ENCODE measurements around the gene CDC7.

The CDC7 gene

DNA sequence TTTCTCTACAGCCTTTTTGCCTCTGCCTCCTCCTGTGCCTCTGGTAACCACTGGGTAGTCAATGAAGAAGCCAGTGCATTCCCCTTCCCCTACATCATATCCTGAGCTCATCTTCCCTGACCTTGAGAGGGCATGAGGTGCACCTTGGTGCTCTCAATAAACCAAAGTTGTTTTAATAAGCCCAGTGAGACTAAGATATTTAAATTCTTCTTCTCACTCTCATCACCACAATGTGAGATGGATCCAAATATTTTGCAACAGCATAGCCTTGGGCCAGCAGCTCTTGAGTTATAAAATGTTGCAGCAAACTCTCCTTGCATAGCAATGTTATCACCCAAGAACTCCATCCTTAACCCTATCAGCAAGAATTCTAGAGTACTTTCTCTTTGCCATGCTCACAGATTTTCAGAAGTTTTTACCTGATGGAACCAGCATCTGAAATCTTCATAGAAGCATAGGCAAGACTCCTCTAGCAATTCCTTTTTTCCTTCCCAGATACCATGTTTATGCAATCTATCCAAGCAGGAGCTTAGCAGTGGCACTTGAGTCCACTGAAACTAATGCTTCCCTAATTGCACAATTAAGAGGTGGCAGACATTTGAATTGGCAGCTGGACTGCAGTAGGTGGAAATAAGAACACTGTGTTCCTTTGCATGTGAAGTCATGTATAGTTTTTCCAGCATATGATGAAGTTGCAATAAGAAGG is 36.8 kb downstream of the CDC7 start:
- no peak for TF ChIP-seq ZFX (IDR thresholded peaks at IDR 0.05)
- TF ChIP-seq, protein P1, sequence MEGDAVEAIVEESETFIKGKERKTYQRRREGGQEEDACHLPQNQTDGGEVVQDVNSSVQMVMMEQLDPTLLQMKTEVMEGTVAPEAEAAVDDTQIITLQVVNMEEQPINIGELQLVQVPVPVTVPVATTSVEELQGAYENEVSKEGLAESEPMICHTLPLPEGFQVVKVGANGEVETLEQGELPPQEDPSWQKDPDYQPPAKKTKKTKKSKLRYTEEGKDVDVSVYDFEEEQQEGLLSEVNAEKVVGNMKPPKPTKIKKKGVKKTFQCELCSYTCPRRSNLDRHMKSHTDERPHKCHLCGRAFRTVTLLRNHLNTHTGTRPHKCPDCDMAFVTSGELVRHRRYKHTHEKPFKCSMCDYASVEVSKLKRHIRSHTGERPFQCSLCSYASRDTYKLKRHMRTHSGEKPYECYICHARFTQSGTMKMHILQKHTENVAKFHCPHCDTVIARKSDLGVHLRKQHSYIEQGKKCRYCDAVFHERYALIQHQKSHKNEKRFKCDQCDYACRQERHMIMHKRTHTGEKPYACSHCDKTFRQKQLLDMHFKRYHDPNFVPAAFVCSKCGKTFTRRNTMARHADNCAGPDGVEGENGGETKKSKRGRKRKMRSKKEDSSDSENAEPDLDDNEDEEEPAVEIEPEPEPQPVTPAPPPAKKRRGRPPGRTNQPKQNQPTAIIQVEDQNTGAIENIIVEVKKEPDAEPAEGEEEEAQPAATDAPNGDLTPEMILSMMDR (conservative IDR thresholded peaks at IDR 0.05) = no peak
- H3K27ac ChIP-seq = no peak overlapping the region

DNA sequence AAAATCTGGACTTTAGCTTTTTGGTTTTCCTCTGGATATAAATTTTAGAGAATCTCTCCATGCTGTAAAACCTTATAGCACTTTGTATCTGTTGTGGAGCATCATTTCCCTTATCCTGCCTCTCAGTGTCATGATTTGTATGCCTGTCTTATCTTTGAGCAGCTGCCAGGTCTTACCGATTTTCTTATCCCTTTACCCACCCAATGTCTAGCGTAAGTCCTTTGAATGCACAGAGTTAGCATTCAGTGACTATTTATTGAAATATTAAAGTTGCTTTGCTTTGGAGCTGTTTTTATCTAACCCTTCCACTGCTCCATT is 37.3 kb downstream of the CDC7 start:
- TF ChIP-seq, protein P1 (conservative IDR thresholded peaks at IDR 0.05) = no peak
- H3K27ac ChIP-seq = no peak overlapping the region

DNA sequence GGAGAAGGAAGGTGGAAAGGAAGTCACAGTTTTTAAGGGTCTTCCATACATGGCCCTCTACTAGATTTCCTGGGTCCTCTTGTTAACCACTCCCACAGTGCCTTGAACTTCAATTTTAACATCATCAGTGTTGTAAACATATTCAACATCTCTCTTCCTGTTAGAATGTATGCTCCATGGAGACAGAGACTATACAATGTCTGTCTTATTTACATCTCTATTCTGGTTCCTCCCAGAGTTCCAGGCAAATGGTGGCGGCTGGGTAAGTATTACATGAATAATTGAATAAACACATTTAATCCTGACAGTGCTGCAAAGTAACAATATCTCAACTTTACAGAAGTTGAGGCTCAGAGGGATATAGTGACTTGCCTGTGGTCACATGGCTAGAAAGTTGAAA is 40.3 kb downstream of the CDC7 start:
- TF ChIP-seq ZFX (IDR thresholded peaks at IDR 0.05) = no peak
- TF ChIP-seq, protein P1 (conservative IDR thresholded peaks at IDR 0.05) = no peak
- H3K27ac ChIP-seq = no peak overlapping the region

DNA sequence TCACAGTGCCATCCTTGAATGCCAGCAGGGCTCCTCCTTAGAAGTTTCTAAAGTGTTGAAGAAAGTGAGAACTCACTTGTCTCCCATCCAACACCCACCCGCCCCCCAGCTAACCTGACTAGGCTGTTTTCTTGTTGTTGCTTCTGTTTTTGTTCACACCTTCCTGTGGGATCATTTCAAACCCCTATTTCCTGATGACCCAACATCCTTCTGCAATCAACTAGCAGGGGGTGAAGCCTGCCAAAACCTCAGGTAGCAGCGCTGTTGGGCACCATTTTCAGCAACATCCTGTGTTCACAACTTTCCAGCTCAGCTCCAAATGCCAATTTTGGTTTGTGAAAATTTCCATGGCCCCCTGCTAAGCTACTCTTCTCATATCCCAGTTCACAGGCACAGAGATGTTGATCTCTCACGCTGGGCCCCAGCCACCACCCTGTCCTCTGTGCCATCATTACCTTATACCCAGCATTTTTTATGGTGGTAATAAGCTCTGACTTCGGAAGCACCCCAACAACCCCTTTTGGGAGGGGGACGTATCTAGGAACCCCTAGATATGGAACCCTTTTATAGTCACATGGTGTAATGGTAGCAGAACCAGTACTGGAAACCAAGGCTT is 41.4 kb downstream of the CDC7 start:
- TF ChIP-seq, protein P1 (conservative IDR thresholded peaks at IDR 0.05) = no peak
- no peak for TF ChIP-seq ZFX (IDR thresholded peaks at IDR 0.05)
- H3K27ac ChIP-seq = no peak overlapping the region

DNA sequence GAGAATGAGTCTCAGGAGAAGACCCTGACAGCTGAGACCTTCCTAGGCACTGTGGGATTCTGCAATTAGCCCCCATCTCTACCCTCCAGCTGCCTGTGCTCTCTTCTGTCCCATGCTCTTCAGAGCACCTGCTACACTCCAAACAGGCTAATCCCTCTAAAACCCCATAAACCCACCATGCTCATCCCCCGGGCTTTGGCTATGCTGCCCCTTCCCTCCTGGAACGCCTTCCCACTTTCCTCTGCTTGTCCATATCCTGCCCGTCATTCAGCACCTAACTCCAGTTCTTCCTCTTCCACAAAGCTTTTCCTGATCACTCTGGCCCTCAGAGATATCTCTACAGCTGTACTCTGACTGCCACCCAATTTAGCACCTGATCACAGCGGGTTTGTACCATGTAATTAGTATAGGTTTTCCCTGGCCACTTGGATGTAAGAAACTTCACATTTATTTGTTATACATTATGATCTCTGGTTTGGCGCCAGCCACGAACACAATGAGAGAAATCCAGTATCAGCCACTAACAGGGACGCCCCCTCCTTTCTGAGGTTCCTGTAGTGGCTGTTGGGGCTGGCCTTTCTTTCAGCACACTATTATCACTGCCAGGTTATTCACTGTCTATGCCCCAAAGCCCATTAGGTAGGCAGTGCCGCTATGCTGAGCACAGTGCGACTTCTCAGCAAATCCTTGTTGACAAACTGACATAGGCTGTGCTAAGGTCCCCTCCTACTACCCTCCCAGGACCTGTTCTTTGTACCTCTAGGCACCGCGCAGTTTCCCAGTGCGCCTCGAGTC is 45.1 kb downstream of the CDC7 start:
- no peak overlapping the region for H3K27ac ChIP-seq
- TF ChIP-seq, protein P1 (conservative IDR thresholded peaks at IDR 0.05) = no peak

DNA sequence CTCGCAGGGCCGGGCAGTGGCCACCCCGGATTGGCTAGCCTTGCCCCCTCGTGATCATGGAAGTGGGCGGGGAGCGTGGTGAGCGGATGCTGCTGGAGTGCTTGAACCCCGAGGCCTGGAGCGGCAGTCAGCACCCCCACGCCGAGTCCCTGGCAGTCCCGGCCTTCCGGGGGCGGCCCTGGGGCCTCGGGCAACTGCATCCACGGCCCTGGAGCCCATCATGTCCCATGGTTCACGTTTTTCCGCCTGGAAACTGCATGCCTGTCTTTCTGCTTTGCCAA is 45.6 kb downstream of the CDC7 start:
- TF ChIP-seq, protein P1 (conservative IDR thresholded peaks at IDR 0.05) = no peak
- TF ChIP-seq ZFX (IDR thresholded peaks at IDR 0.05) = no peak

DNA sequence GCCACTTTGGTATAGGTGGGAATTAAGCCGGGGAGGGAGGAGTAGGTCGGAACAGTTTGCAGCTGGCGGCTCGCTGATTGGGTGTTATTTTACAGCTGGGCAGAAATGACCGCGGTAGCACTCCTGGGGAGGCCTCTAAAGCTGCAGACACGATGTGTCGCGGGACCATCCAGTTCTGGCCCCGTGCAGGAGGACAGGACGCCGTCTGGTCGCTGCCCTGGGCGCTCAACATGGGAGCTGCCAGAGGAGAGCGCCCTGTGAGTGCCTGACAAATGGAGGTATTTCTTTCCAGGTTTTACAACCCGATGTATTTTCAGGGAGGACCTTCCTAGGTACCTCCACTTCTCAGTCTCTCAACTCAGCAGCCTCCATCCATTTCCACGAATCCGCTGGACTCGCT is 46.2 kb downstream of the CDC7 start:
- H3K27ac ChIP-seq = no peak overlapping the region
- no peak for TF ChIP-seq ZFX (IDR thresholded peaks at IDR 0.05)
- TF ChIP-seq, protein P1 (conservative IDR thresholded peaks at IDR 0.05) = peak; percentile 49

More for the DNA sequence above, 45.6 kb downstream of the CDC7 start:
- no peak overlapping the region for H3K27ac ChIP-seq
